DMS 273 treated with DMSO at 0.1 percent for 48 hours (cell line): ENCODE results near the gene CTSK.
"Not testable (repeated sequence)": the region's sequence is repeated elsewhere in the genome, so short reads cannot be mapped to it uniquely, and the experiment has no call there.

Source experiments
- DNase-seq: peaks from one replicate; lab custom pipeline; 2025; lab: John Stamatoyannopoulos, UW

The CTSK gene

GRCh38 chr1:150805899-150806298 lies 2.2 kb downstream of the CTSK start:
- DNase-seq = no peak

DNA sequence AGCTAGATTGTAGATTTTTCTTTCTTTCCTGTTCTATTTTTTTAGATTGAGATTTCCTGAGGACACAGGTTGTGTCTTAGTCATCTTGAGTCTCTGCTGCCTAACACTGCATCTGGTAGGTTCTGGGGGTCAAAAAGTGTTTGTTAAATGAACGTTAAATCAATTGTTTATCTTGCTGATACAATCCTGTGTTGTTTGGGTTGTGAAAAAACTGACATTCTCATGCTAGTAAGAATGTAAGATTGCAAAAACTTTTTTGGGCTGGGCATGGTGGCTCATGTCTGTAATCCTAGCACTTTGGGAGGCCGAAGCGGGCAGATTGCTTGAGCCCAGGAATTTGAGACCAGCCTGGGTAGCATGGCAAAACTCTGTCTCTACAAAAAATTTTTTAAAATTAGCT lies 3.4 kb downstream of the CTSK start:
- no peak for DNase-seq

DNA sequence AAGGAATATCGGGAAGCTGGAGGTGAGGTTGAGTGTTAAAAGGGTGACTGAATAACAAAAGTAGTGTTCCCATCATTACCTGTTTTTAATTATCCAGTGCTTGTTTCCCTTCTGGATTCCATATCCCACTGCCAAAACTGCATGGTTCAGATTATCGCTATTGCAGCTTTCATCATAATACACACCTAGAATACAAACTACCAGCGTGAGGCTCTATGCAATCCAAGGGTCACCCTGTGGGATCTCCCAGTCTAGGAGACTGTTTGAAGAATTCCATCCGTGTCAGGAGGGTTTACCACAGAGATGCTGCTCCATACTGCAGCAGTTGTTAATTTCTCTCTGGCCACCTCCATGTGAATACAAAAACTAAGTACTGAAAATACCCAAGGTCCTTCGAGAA lies 9.0 kb downstream of the CTSK start:
- no peak for DNase-seq

- no peak for DNase-seq
These were observed 9.5 kb downstream of the CTSK start for GRCh38 chr1:150798525-150798924.

GRCh38 chr1:150796374-150796773 lies 11.7 kb downstream of the CTSK start:
- DNase-seq = no peak

DNA sequence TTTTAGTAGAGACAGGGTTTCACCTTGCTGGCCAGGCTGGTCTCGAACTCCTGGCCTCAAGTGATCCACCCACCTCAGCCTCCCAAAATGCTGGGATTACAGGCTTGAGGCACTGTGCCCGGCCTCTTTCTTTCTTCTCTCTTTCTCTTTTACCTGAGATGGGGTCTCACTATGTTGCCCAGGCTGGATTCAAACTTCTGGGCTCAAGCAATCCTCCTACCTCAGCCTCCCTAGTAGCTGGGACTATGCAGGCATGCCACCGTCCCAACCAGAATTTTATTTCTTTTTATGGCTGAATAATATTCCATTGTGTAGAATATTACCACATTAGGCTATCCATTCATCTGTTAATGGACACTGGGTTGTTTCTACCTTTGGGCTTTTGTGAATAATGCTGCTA lies 14.3 kb downstream of the CTSK start:
- not testable (repeated sequence) for DNase-seq

GRCh38 chr1:150793221-150793620 lies 14.8 kb downstream of the CTSK start:
- no peak for DNase-seq

GRCh38 chr1:150791585-150791984 lies 16.5 kb downstream of the CTSK start:
- no peak for DNase-seq

DNA sequence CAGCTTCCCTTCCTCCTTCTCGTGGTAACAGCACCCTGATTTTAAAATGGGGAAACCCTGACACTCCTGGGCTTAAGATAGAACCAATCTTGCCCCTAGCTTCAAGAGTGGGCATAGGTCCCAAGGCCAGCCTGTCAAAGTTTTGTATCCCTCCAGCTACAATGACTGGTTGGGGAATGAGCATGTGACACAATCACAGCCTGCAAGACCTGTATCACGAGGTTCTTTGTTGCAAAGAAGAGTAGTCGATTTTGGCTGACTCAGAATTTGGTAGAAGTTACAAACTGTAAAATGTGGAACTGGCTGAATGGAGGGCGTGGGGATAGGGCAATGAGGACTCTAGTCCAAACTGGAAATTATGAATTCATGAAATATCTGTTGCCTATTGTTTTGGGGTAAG lies 18.7 kb downstream of the CTSK start:
- DNase-seq = no peak

DNA sequence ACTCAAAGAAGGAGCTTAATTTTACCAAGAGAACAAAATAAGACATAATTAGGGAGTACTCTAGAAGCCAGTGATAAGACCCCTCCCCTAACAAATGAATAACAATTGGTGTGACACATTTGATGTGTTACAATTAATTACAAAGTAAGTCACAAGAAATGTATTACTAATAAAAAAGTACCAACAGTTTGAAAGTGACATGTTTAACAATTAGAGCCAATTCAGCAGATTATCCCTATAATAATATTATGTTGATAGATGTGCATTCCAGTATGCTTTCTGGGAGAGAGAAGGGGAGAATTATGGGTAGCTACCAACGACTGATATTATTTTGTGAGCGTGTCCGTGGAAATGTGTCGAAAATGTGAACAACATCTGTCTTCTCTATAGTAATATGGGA lies 19.1 kb downstream of the CTSK start:
- DNase-seq = no peak

- DNase-seq = no peak
These were observed 20.6 kb downstream of the CTSK start for GRCh38 chr1:150787455-150787854.

DNA sequence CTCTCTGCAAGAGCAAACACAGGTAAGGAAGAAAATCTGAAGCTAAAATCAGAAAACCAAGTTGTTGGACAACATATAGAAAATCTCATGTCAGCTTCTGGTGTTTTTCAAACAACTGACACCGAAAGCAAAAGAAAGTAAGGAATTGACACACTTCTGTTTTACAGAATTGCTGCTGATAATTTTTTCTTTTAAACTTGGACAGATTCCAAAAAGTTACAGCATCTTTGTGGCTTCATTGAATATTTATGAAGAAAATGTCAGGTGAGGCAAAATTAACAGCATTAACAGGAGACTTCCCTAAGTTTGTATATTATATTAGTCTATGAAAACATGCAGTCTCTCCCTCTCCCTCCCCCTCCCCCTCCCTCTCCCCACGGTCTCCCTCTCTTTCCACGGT lies 27.6 kb downstream of the CTSK start:
- no peak for DNase-seq

DNA sequence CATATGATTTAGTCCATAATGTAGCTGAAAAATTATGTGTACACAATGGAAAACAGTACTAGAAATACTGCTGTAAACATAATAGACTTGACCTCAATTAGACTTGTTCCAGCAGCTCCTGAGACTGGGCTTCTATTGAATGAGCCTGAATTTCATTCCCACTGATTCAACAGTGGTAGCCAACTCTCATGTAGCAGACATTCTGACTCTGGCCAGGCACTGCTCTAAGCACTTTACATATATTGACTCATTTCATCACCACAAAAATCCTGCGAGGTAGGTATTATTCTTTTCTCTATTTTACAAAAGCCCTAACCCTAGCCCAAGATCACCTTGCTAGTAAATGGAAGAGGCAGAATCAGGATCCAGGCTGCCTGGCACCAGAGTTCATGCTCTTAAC lies 29.7 kb downstream of the CTSK start:
- DNase-seq = no peak

- DNase-seq = no peak
These were observed 30.5 kb downstream of the CTSK start for GRCh38 chr1:150777544-150777943.

DNA sequence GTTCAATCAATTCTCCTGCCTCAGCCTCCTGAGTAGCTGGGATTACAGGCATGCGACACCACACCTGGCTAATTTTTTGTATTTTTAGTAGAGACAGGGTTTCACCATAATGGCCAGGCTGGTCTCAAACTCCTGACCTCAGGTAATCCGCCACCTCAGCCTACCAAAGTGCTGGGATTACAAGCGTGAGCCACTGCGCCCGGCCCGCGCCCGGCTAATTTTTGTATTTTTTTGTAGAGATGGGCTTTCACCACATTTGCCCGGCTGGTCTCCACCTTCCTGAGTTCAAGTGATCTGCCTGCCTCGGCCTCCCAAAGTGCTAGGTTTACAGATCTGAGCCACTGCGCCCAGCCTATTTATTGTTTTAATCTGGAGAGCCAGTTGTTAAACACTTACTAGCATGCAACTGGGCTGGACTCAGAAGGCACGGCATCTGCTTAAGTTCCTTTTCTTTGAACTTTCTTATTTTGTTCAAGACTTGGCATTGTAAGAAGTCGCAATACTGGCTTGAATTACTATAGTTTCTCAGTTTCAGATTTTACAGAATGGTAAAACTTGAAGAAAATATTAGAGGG lies 32.0 kb downstream of the CTSK start:
- DNase-seq = not testable (repeated sequence)

DNA sequence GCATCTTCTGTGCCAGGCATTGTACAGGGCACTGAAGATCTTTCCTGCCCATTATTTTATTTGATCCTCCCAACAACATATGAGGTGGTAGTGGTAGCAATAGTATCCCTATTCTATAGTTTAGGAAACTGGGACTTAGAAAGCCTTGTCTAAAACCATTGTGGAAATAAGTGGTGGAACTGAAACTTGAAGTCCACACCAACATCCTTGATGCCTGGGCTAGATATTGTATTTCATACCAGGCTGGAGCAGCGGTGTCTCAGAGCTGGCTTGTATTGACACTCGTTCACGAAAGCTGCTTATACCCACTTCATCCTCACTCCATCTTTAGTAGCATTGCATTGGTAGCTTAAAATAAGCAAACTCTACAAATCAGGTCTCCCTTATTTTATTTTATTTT lies 32.8 kb downstream of the CTSK start:
- no peak for DNase-seq

DNA sequence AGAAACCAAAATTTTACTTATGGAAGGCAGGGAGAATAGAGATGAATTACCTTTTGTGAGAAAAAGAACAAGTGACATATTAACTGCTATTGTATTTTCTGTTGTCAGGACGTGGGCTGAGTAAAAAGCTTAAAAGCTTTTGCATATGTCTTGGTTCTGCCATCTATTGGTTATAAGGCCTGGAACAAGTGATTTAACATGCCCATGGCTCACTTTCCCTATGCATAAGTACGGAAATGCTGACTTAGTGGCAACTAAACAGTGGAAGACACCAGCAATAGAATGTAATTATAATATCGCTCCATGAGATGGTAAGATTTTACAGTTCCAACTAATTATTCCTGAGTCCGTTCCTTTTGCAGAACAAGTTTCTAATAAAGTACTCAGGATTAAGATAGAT lies 35.7 kb downstream of the CTSK start:
- DNase-seq = no peak

DNA sequence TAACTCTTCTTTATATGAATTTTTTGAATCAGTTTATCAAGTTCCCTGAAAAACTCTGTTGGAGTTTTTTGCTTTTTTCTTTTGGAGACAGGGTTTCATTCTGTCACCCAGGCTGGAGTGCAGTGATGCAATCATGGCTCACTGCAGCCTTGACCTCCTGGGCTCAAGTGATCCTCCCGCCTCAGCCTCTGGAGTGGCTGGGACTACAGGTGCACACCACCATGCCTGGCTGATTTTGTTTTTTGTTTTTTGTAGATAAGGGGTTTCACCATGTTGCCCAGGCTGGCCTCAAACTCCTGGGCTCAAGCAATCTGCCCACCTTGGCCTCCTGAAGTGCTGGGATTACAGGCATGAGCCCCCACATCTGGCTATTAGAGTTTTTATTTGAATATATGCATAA lies 40.4 kb downstream of the CTSK start:
- not testable (repeated sequence) for DNase-seq

DNA sequence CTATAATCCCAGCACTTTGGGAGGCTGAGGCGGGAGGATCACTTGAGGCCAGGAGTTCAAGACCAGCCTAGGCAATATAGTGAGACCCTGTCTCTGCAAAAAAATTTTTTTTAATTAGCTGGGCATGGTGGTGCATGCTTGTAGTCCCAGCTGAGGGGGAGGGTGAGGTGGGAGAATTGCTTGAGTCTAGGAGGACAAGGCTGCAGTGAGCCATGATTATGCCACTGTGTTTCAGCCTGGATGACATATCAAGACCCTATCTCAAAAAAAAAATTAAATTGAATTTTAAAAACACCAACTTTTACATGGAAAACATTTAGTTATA lies 42.1 kb downstream of the CTSK start:
- DNase-seq = not testable (repeated sequence)

DNA sequence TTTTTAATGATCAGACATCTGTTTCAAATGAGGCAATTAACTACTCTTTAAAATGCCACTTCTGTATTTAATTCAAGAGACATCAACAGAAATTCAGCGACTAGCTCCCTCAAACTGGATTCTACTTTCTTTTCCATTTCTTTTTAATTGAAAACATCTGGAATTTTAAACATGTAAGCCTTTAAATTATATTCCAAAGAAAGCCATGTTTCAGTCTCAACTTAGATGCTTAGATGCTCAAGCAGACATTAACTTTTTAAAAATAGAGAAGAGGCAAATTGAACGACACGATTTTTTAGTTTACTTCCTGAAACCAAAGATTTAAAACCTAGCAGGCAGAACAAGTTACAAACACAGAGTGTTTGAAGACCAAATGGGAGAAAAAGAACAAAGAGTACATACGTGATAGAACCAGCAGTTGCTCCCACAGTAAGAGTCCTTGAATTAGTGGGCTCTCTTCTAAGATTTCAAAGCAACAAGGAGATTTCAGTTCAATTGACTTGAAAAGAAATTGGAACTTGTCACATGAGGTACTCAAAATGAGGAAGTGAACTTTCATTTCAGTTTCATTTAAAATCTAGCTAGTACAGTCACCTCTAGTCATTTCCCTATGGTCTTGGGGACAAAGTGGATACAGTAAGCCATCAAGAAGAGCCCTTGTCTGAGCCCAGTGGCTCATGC lies 42.6 kb downstream of the CTSK start, which contains the start of gene CTSS:
Gene CTSS (minus strand): TSS at position 483 of the 681 bp plus-strand sequence. CDS start 1,015 bp downstream, outside the sequence.
- no peak for DNase-seq

- no peak for DNase-seq
These were observed 43.4 kb downstream of the CTSK start for GRCh38 chr1:150764617-150765101.

DNA sequence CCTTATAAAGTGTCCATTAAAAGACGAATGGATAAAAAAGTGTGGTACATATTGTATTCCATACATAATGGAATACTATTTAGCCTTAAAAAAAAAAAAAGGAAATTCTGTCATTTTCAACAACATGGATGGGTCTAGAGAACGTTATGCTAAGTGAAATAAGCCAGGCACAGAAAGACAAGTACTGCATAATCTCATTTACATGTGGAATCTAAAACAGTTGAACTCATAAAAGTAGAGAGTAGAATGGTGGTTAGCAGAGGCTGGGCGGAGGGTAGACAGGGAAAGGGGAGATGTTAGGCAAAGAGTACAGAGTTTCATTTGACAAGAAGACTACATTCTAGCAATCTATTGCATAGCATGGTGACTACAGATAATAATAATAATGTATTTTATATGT lies 45.0 kb downstream of the CTSK start:
- no peak for DNase-seq

GRCh38 chr1:150762552-150762951 lies 45.5 kb downstream of the CTSK start:
- DNase-seq = no peak

- DNase-seq = no peak
These were observed 46.3 kb downstream of the CTSK start for GRCh38 chr1:150761801-150762200.
